ENCODE measurements around the gene COL1A1. TPM values are rescaled to one million over a fixed set of nuclear protein-coding genes. Genes with fewer than 3 reads are reported as not detected.

COL1A1 gene
- total RNA-seq, 2 donors from 2014 or later, result 15.4 to 16.6 TPM

- Mint-ChIP-seq H3K4me3 (no peak overlapping the region), H3K4me1 (peaks cover 10% of the 10 kb centered on the region), H3K27me3 (peaks cover 71% of the 10 kb centered on the region), H3K36me3 (ENCODE audit: low read depth) (peaks cover 17% of the 10 kb centered on the region), H3K27ac (no peak overlapping the region)
- ATAC-seq (no peak), DNase-seq (no peak)
- no peaks in the 10 kb centered on the region for H3K9me3 ChIP-seq (ENCODE audit: control insufficient read depth, low read length, poor library complexity, severe bottlenecking)
Observed at GRCh38 chr17:50209472-50210239, 8.2 kb upstream of the COL1A1 start.

GRCh38 chr17:50209133-50209471 is 7.7 kb upstream of the COL1A1 start:
- no peaks in the 10 kb centered on the region for H3K9me3 ChIP-seq (ENCODE audit: control insufficient read depth, low read length, poor library complexity, severe bottlenecking)
- ATAC-seq, result no peak
- Mint-ChIP-seq H3K27me3 (peaks cover 71% of the 10 kb centered on the region), H3K4me1 (peaks cover 10% of the 10 kb centered on the region), H3K27ac (no peak overlapping the region), H3K36me3 (ENCODE audit: low read depth) (peaks cover 17% of the 10 kb centered on the region), H3K4me3 (no peak overlapping the region)
- DNase-seq, result no peak

- H3K4me1 Mint-ChIP-seq, result peaks cover 10% of the 10 kb centered on the region
- no peak for ATAC-seq
- H3K36me3 Mint-ChIP-seq (ENCODE audit: low read depth), result peaks cover 17% of the 10 kb centered on the region
- H3K9me3 ChIP-seq (ENCODE audit: control insufficient read depth, low read length, poor library complexity, severe bottlenecking), result no peaks in the 10 kb centered on the region
- no peak overlapping the region for H3K27ac Mint-ChIP-seq
- H3K27me3 Mint-ChIP-seq, result peaks cover 76% of the 10 kb centered on the region
- no peak overlapping the region for H3K4me3 Mint-ChIP-seq
- no peak for DNase-seq
Observed at GRCh38 chr17:50208611-50209061, 7.2 kb upstream of the COL1A1 start.

GRCh38 chr17:50207792-50208567 is 6.5 kb upstream of the COL1A1 start:
- no peak for DNase-seq
- Mint-ChIP-seq H3K27me3 (peaks cover 81% of the 10 kb centered on the region), H3K27ac (no peak overlapping the region), H3K36me3 (ENCODE audit: low read depth) (peaks cover 17% of the 10 kb centered on the region), H3K4me3 (no peak overlapping the region), H3K4me1 (peaks cover 10% of the 10 kb centered on the region)
- ATAC-seq, result no peak
- H3K9me3 ChIP-seq (ENCODE audit: control insufficient read depth, low read length, poor library complexity, severe bottlenecking), result no peaks in the 10 kb centered on the region

- Mint-ChIP-seq H3K4me1 (peaks cover 10% of the 10 kb centered on the region), H3K27ac (no peak overlapping the region), H3K4me3 (no peak overlapping the region), H3K36me3 (ENCODE audit: low read depth) (peaks cover 17% of the 10 kb centered on the region), H3K27me3 (peaks cover 83% of the 10 kb centered on the region)
- no peaks in the 10 kb centered on the region for H3K9me3 ChIP-seq (ENCODE audit: control insufficient read depth, low read length, poor library complexity, severe bottlenecking)
- ATAC-seq, result no peak
- DNase-seq, result no peak
Observed at GRCh38 chr17:50207315-50207714, 5.9 kb upstream of the COL1A1 start.

- no peak overlapping the region for H3K27ac Mint-ChIP-seq
- peaks cover 20% of the 10 kb centered on the region for H3K36me3 Mint-ChIP-seq (ENCODE audit: low read depth)
- no peak for ATAC-seq
- no peak for DNase-seq
- peaks cover 13% of the 10 kb centered on the region for H3K4me1 Mint-ChIP-seq
- H3K4me3 Mint-ChIP-seq, result no peak overlapping the region
- H3K27me3 Mint-ChIP-seq, result peaks cover 83% of the 10 kb centered on the region
- no peaks in the 10 kb centered on the region for H3K9me3 ChIP-seq (ENCODE audit: control insufficient read depth, low read length, poor library complexity, severe bottlenecking)
Observed at GRCh38 chr17:50206604-50207293, 5.3 kb upstream of the COL1A1 start.

- no peak overlapping the region for H3K27ac Mint-ChIP-seq
- peaks cover 83% of the 10 kb centered on the region for H3K27me3 Mint-ChIP-seq
- H3K4me3 Mint-ChIP-seq, result no peak overlapping the region
- H3K4me1 Mint-ChIP-seq, result peaks cover 16% of the 10 kb centered on the region
- ATAC-seq (no peak), DNase-seq (no peak)
- no peaks in the 10 kb centered on the region for H3K9me3 ChIP-seq (ENCODE audit: control insufficient read depth, low read length, poor library complexity, severe bottlenecking)
- H3K36me3 Mint-ChIP-seq (ENCODE audit: low read depth), result peaks cover 21% of the 10 kb centered on the region
Observed at GRCh38 chr17:50205963-50206505, 4.6 kb upstream of the COL1A1 start.

GRCh38 chr17:50205111-50205962 is 3.9 kb upstream of the COL1A1 start:
- no peak for ATAC-seq
- DNase-seq, result no peak
- Mint-ChIP-seq H3K36me3 (ENCODE audit: low read depth) (peaks cover 23% of the 10 kb centered on the region), H3K27me3 (peaks cover 89% of the 10 kb centered on the region), H3K4me1 (peaks cover 21% of the 10 kb centered on the region), H3K27ac (no peak overlapping the region), H3K4me3 (no peak overlapping the region)
- H3K9me3 ChIP-seq (ENCODE audit: control insufficient read depth, low read length, poor library complexity, severe bottlenecking), result no peaks in the 10 kb centered on the region

- peaks cover 21% of the 10 kb centered on the region for H3K4me1 Mint-ChIP-seq
- no peaks in the 10 kb centered on the region for H3K9me3 ChIP-seq (ENCODE audit: control insufficient read depth, low read length, poor library complexity, severe bottlenecking)
- H3K27ac Mint-ChIP-seq, result no peak overlapping the region
- peaks cover 88% of the 10 kb centered on the region for H3K27me3 Mint-ChIP-seq
- no peak for DNase-seq
- no peak for ATAC-seq
- H3K36me3 Mint-ChIP-seq (ENCODE audit: low read depth), result peaks cover 23% of the 10 kb centered on the region
- no peak overlapping the region for H3K4me3 Mint-ChIP-seq
Observed at GRCh38 chr17:50204431-50204830, 3.0 kb upstream of the COL1A1 start.

GRCh38 chr17:50203604-50204345 is 2.3 kb upstream of the COL1A1 start:
- H3K27me3 Mint-ChIP-seq, result peaks cover 82% of the 10 kb centered on the region
- no peak for ATAC-seq
- no peak overlapping the region for H3K4me3 Mint-ChIP-seq
- no peak for DNase-seq
- H3K36me3 Mint-ChIP-seq (ENCODE audit: low read depth), result peaks cover 21% of the 10 kb centered on the region
- H3K4me1 Mint-ChIP-seq, result peaks cover 21% of the 10 kb centered on the region
- H3K27ac Mint-ChIP-seq, result no peak overlapping the region
- no peaks in the 10 kb centered on the region for H3K9me3 ChIP-seq (ENCODE audit: control insufficient read depth, low read length, poor library complexity, severe bottlenecking)

- Mint-ChIP-seq H3K4me1 (peaks cover 26% of the 10 kb centered on the region), H3K27me3 (peaks cover 81% of the 10 kb centered on the region), H3K27ac (no peak overlapping the region), H3K36me3 (ENCODE audit: low read depth) (peaks cover 16% of the 10 kb centered on the region), H3K4me3 (no peak overlapping the region)
- DNase-seq (no peak), ATAC-seq (no peak)
- no peaks in the 10 kb centered on the region for H3K9me3 ChIP-seq (ENCODE audit: control insufficient read depth, low read length, poor library complexity, severe bottlenecking)
Observed at GRCh38 chr17:50203086-50203485, 1.7 kb upstream of the COL1A1 start.
